ENCODE results near the gene KDM8.

DNA sequence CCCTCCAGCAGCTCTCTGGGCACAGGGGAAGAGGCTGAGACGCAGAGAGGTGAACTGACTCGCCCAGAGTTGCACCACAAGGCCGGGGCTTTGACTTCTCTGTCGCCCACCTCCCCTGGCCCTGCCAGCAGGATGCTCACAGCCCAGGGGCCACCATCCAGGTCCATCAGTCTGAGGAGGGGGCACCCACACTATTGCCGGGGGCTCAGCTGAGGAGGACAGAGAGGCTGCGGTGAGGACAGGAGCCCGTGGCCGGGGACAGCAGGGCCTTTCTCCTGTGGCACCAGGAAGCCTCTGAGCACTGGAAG is 32.6 kb downstream of the KDM8 start:
- TF ChIP-seq BRF1 (IDR thresholded peaks at IDR 0.05; ENCODE audit: borderline replicate concordance, extremely low read depth, insufficient read length) = no peak
- no peak for TF ChIP-seq ELF1 (tag; IDR thresholded peaks at IDR 0.05)
- TF ChIP-seq ZBTB8A (IDR thresholded peaks at IDR 0.05; ENCODE audit: partially characterized antibody) = no peak
- no peak for TF ChIP-seq NRF1 (conservative IDR thresholded peaks at IDR 0.05 in 1 of 2, IDR thresholded peaks at IDR 0.05 in 1 of 2)
- no peak for TF ChIP-seq NONO (IDR thresholded peaks at IDR 0.05; ENCODE audit: low read depth in 2 of 2, low read length in 1 of 2)
- no peak for TF ChIP-seq CEBPB (tag; IDR thresholded peaks at IDR 0.05)
- TF ChIP-seq, protein P1, sequence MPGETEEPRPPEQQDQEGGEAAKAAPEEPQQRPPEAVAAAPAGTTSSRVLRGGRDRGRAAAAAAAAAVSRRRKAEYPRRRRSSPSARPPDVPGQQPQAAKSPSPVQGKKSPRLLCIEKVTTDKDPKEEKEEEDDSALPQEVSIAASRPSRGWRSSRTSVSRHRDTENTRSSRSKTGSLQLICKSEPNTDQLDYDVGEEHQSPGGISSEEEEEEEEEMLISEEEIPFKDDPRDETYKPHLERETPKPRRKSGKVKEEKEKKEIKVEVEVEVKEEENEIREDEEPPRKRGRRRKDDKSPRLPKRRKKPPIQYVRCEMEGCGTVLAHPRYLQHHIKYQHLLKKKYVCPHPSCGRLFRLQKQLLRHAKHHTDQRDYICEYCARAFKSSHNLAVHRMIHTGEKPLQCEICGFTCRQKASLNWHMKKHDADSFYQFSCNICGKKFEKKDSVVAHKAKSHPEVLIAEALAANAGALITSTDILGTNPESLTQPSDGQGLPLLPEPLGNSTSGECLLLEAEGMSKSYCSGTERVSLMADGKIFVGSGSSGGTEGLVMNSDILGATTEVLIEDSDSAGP (CRISPR knock-in tag; IDR thresholded peaks at IDR 0.05) = no peak

Measured in K562 (cell line).